D721Med (cell line): ENCODE data around the gene INPP5A.
A peak's percentile ranks its signal among the peaks of the same experiment; 100 is the strongest.

Experiments
- DNase-seq: peaks from one replicate; pipeline ENCODE4 v3.0.0; 2011; ENCODE audit warnings: low spot score; ENCODE audit not compliant: insufficient read length
- FAIRE-seq: peaks from 2 replicates; lab custom pipeline; 2011; peaks lifted over from hg19 to GRCh38; lab: Jason Lieb, UNC
- TF ChIP-seq, protein P1 (sequence below): IDR thresholded peaks from 2 replicates; pipeline ENCODE4 v1.5.1; 2012; ENCODE audit warnings: mild to moderate bottlenecking, control low read depth; ENCODE audit not compliant: insufficient read depth; ENCODE audit errors: missing control alignments

INPP5A gene

DNA sequence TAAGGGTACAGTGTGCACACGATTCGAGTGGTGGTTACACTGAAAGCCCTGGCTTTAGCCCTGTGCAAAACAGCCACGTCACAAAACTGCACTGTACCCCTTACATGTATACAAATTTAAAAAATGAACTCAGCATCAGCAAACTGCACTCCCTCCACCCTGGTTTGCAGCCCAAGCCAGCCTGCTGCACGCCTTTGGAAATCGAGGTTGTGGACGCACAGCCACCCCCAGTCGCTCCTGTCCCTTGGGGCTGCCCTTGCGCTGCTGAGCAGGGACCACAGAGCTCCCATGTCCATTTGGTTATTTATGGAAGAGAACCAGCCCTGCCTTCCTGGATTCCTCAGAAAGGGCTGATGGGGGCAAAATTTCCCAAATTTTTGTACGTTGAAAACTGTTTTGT lies 98.8 kb downstream of the INPP5A start:
- no peak for FAIRE-seq
- TF ChIP-seq, protein P1, sequence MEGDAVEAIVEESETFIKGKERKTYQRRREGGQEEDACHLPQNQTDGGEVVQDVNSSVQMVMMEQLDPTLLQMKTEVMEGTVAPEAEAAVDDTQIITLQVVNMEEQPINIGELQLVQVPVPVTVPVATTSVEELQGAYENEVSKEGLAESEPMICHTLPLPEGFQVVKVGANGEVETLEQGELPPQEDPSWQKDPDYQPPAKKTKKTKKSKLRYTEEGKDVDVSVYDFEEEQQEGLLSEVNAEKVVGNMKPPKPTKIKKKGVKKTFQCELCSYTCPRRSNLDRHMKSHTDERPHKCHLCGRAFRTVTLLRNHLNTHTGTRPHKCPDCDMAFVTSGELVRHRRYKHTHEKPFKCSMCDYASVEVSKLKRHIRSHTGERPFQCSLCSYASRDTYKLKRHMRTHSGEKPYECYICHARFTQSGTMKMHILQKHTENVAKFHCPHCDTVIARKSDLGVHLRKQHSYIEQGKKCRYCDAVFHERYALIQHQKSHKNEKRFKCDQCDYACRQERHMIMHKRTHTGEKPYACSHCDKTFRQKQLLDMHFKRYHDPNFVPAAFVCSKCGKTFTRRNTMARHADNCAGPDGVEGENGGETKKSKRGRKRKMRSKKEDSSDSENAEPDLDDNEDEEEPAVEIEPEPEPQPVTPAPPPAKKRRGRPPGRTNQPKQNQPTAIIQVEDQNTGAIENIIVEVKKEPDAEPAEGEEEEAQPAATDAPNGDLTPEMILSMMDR, result no peak
- DNase-seq, result no peak

GRCh38 chr10:132637477-132638129 lies 100.0 kb downstream of the INPP5A start:
- TF ChIP-seq, protein P1, result peak; percentile 70
- FAIRE-seq (no peak), DNase-seq (no peak)

GRCh38 chr10:132638130-132638515 lies 100.5 kb downstream of the INPP5A start:
- TF ChIP-seq, protein P1, result no peak
- no peak for DNase-seq
- no peak for FAIRE-seq

DNA sequence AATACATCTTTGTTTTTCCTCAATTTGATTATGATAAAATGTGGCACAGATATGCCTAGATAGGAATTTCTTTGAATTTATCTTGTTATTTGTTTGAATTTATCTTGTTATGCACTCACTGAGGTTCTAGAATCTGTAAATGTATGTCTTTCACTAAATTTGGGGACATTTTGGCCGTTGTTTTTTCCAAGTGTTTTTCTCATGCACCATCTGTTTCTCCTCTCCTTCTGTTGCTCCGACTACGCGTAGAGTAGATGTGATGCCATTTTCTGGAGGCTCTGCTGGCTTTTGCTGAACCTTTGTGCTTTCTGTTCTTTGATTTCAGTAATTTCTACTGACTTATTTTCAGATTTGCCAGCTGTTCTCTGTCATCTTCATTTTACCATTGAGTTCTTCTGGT lies 101.9 kb downstream of the INPP5A start:
- no peak for FAIRE-seq
- no peak for DNase-seq
- TF ChIP-seq, protein P1, result no peak

DNA sequence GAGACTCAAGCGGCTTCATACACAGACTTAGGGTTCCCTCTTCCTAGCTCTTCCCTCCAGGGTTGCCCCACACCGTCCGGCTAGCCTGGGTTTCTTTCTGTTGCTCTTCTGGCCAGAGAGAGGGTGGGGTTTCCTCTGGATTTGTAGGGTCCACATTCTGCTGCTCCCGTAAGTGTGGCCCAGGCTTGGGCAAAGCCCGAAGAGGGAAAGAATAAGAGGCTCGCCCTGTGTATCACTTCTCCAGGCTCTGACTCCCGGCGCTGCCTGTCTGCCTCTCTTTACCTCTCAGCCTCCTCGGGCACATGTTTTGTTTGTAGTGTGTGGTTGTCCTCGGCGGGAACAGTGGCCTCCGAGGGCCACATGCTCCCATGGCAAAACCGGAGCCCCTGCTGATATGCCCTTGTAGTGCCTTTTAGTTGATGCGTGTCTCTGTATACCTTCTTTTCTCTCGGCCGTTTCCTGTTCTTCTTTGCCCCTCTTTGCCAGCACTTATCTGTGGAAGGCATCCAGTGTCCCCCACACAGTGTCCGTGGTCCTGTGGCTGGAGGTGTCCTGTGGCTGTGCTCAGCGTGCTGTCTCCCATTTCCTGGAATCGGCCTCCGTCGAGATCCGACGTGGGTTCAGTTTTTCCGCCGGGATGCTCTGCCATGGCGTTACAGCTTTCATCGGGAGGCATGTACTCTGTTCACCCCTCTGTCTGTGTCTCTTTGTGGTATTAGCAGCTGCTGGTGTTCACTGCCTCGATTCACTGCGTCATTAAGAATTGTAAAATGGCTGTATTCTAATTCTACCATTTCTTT lies 102.9 kb downstream of the INPP5A start:
- TF ChIP-seq, protein P1, result no peak
- DNase-seq (no peak), FAIRE-seq (no peak)

DNA sequence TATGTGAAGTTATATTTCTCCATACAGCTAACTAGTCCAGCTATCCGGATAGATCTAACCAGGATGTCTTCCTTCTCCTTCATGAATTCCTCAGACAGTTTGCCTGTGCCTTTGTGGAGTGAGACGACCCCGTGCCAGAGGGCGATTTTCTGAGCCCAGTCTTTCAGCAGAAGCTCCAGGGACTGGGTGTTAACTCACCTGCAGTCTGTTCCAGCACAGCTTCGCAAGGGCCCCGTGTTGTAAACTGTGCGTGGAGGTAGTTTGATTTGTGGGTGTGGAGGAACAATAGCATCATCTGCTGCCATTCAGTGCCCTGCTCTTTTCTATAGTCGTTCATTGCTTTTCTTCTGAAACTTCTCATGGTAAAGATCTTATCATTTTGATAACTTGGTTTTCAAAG lies 103.8 kb downstream of the INPP5A start:
- DNase-seq (no peak), FAIRE-seq (no peak)
- TF ChIP-seq, protein P1, result no peak
